Stomach (tissue), 9 donors: Measurements from ENCODE around the gene OLIG3. TPM values are rescaled to one million over a fixed set of nuclear protein-coding genes. Genes with fewer than 3 reads are reported as not detected.

Source experiments
- DNase-seq, 2 donors: peaks; one replicate each; pipeline versions ENCODE4 v3.0.0 to v3.0.0-alpha.2; 2013 to 2019
- H3K27ac ChIP-seq, 5 donors: fragments of 200-600 bp in 4 of 5; sonication (generic) in 4 of 5; one replicate each; pipeline ENCODE4 v1.5.1; 2013 to 2019; ENCODE audit warnings: mild to moderate bottlenecking in 1 of 5, moderate library complexity in 1 of 5
- H3K27me3 ChIP-seq, 3 donors: fragments of 200-600 bp; sonication (generic); one replicate each; pipeline ENCODE4 v1.5.1; 2017 to 2019; ENCODE audit warnings: mixed run types in 1 of 3
- H3K36me3 ChIP-seq, 4 donors: fragments of 200-600 bp; sonication (generic); 1 replicate in 3 of 4; 2 replicates in 1 of 4; pipeline ENCODE4 v1.5.1; 2016 to 2019
- H3K4me1 ChIP-seq, 4 donors: fragments of 200-600 bp; sonication (generic); one replicate each; pipeline ENCODE4 v1.5.1; 2016 to 2019
- H3K4me3 ChIP-seq, 4 donors: fragments of 200-600 bp; sonication (generic) in 3 of 4; one replicate each; pipeline ENCODE4 v1.5.1; 2016 to 2019; ENCODE audit warnings: mild to moderate bottlenecking in 1 of 4
- H3K9me3 ChIP-seq, 4 donors: fragments of 200-600 bp; sonication (generic); one replicate each; pipeline ENCODE4 v1.5.1; 2016 to 2019
- EP300 ChIP-seq: sonication (generic); formaldehyde crosslinking; IDR thresholded peaks from one replicate; pipeline ENCODE4 v1.6.1; 2017; ENCODE audit warnings: antibody characterized with exemption
- POLR2A ChIP-seq, 4 donors: fragments of 450-650 bp; IDR thresholded peaks; one replicate each; pipeline ENCODE4 v1.6.1; 2016; ENCODE audit warnings: antibody characterized with exemption in 4 of 4, control low read depth in 2 of 4, mild to moderate bottlenecking in 1 of 4, moderate library complexity in 1 of 4
- POLR2AphosphoS5 ChIP-seq, 3 donors: sonication (generic); formaldehyde crosslinking; IDR thresholded peaks; one replicate each; pipeline ENCODE4 v1.6.1; 2016; ENCODE audit warnings: antibody characterized with exemption in 3 of 3
- WGBS, 5 donors: extraction: QIAGEN DNeasy Blood & Tissue Kit in 3 of 5; methylation state at CpG; one replicate each; pipeline versions ENCODE4 v1.1.5 to v1.1.7; 2013 to 2018; 5-methylcytosine and 5-hydroxymethylcytosine counted together
- intact Hi-C: fragments of 100-400 bp; cut with DNase I; formaldehyde crosslinking; loops from one replicate; pipeline ENCODE4 v1.15.1; 2023; ENCODE audit warnings: low total_unique reads
- polyA plus RNA-seq, 3 donors: library from polyadenylated mRNA; stranded (reverse); fragments of 200-250 nt; gene quantifications; one replicate each; pipeline ENCODE4 v1.2.3, GENCODE V29; 2013
- total RNA-seq, 5 donors: library from RNA; depleted of rRNA; stranded (reverse); fragments of >200 nt; gene quantifications; one replicate each; pipeline versions ENCODE4 v1.1.0 to v1.2.3, GENCODE V29; 2014 to 2016
- TF ChIP-seq, protein P1 (sequence below), 7 experiments: fragments of 450-650 bp in 4 of 7; fragments of 200-600 bp in 3 of 7; sonication (generic) in 3 of 7; IDR thresholded peaks; one replicate each; pipeline ENCODE4 v1.5.1; 2016 to 2019; ENCODE audit warnings: antibody characterized with exemption in 7 of 7, control low read depth in 2 of 7, mild to moderate bottlenecking in 1 of 7
- donor health status: healthy with polysubstance abuse.
- donor health status: Bipolar disorder and iron deficiency.
- donor health status: healthy.

Gene OLIG3
- total and polyA plus RNA-seq, 8 donors = not detected

DNA sequence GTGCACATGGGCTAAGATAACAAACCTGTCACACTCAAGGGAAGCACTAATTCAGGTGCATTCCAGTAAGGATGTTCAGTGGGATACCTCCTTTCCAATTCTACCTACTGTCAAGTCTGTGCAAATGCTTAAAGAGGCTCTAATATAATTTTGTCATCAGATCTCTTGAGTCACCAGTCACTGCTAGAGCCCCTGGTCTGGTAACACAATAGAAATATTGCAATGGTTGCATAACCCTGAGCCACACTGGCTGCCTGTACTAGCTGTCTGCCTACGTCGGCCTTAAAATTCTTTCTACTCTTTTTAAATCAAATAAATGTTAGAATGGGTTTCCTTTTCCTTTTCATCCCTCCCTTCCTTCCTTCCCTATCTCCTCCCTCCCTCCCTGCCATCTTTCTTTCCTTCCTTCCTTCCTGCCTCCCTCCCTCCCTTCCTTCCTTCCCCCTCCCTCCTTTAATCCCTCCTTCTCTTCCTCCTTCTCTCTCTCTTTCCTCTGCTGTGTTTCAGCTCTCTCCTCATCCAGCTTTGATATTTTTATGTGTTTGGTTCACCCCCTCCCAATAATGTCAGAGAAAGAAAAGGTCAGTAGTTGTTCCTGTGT, 28.1 kb upstream of the OLIG3 start:
- H3K9me3 ChIP-seq = peaks cover 0 to 19% (median 16%) of the 10 kb centered on the region in 4 donors
- WGBS, 5 donors = 64 to 81% (median 72%) methylated on average over 2 of the region's 2 CpGs
- no peaks in the 10 kb centered on the region for H3K36me3 ChIP-seq
- intact Hi-C loops = no loop called here
- H3K27ac ChIP-seq = no peak overlapping the region
- no peaks in the 10 kb centered on the region for H3K4me1 ChIP-seq
- DNase-seq = no peak
- peaks cover 0 to 49% (median 9%) of the 10 kb centered on the region in 3 donors for H3K27me3 ChIP-seq
- TF ChIP-seq POLR2AphosphoS5 (IDR thresholded peaks at IDR 0.05) (no peak), EP300 (no peak), POLR2A (IDR thresholded peaks at IDR 0.05) (no peak)
- TF ChIP-seq, protein P1, sequence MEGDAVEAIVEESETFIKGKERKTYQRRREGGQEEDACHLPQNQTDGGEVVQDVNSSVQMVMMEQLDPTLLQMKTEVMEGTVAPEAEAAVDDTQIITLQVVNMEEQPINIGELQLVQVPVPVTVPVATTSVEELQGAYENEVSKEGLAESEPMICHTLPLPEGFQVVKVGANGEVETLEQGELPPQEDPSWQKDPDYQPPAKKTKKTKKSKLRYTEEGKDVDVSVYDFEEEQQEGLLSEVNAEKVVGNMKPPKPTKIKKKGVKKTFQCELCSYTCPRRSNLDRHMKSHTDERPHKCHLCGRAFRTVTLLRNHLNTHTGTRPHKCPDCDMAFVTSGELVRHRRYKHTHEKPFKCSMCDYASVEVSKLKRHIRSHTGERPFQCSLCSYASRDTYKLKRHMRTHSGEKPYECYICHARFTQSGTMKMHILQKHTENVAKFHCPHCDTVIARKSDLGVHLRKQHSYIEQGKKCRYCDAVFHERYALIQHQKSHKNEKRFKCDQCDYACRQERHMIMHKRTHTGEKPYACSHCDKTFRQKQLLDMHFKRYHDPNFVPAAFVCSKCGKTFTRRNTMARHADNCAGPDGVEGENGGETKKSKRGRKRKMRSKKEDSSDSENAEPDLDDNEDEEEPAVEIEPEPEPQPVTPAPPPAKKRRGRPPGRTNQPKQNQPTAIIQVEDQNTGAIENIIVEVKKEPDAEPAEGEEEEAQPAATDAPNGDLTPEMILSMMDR (IDR thresholded peaks at IDR 0.05) = no peak
- no peak overlapping the region for H3K4me3 ChIP-seq

DNA sequence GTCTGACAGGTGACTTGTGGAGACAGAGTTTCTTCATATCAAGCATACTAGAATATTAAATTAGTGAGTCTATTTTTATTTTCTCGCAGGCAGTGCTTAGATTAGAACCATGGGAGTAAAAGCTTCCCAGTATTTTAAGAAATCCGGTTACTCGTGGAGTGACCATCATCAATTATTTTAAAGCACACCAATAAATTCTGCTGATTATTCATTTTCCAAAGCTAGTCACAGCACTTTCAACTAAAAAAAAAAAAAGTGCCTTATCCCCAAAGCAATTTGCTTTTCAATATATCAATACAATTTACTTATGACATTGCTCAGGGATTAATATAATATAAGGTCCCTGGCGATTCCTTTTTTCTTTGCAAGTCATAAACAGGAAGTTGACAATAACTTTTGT, 26.3 kb upstream of the OLIG3 start:
- WGBS, 5 donors = 85 to 93% (median 86%) methylated on average over 4 of the region's 4 CpGs
- peaks cover 0 to 67% (median 17%) of the 10 kb centered on the region in 3 donors for H3K27me3 ChIP-seq
- H3K9me3 ChIP-seq = peaks cover 0 to 6% (median 3%) of the 10 kb centered on the region in 4 donors
- no peaks in the 10 kb centered on the region for H3K4me1 ChIP-seq
- no peak overlapping the region for H3K27ac ChIP-seq
- no peak overlapping the region for H3K4me3 ChIP-seq
- no peaks in the 10 kb centered on the region for H3K36me3 ChIP-seq
- no peak for DNase-seq
- intact Hi-C loops = no loop called here
- no peak for TF ChIP-seq POLR2AphosphoS5 (IDR thresholded peaks at IDR 0.05)
- TF ChIP-seq POLR2A (IDR thresholded peaks at IDR 0.05) = no peak
- TF ChIP-seq, protein P1 (IDR thresholded peaks at IDR 0.05) = no peak
- no peak for TF ChIP-seq EP300

DNA sequence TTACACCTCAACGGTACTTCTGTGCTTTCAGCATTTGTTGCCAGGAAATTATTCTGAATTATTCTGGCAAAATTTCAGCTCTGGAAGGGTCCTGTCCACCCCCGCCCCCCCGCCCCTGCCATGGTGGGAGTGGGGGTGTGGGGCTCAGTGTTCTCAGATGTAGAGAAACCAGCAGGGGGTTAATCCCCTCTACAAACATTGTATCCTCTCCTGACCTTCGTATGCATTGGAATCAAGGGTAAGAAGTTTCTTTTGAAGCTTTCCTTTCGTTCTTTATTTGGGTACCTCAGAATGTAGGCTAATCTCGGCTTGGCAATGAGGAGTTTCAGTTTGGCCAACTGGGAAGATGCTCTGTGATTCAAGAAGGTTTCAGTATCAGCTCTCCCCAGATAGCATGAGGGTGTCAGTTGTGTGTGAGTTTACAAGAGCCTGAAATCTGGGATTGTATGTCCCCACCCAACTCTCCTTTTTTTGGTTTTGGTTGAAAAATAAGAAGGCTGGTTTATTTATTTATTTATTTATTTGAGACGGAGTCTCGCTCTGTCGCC, 25.5 kb upstream of the OLIG3 start:
- no peak for DNase-seq
- WGBS, 5 donors = 40 to 54% (median 51%) methylated on average over 9 of the region's 9 CpGs
- no peak overlapping the region for H3K4me3 ChIP-seq
- intact Hi-C loops = no loop called here
- no peak overlapping the region for H3K27ac ChIP-seq
- no peaks in the 10 kb centered on the region for H3K36me3 ChIP-seq
- peaks cover 0 to 75% (median 23%) of the 10 kb centered on the region in 3 donors for H3K27me3 ChIP-seq
- TF ChIP-seq POLR2AphosphoS5 (IDR thresholded peaks at IDR 0.05) = no peak
- TF ChIP-seq POLR2A (IDR thresholded peaks at IDR 0.05) = no peak
- TF ChIP-seq EP300 = no peak
- TF ChIP-seq, protein P1 (IDR thresholded peaks at IDR 0.05) = no peak
- H3K4me1 ChIP-seq = no peaks in the 10 kb centered on the region
- H3K9me3 ChIP-seq = no peaks in the 10 kb centered on the region

DNA sequence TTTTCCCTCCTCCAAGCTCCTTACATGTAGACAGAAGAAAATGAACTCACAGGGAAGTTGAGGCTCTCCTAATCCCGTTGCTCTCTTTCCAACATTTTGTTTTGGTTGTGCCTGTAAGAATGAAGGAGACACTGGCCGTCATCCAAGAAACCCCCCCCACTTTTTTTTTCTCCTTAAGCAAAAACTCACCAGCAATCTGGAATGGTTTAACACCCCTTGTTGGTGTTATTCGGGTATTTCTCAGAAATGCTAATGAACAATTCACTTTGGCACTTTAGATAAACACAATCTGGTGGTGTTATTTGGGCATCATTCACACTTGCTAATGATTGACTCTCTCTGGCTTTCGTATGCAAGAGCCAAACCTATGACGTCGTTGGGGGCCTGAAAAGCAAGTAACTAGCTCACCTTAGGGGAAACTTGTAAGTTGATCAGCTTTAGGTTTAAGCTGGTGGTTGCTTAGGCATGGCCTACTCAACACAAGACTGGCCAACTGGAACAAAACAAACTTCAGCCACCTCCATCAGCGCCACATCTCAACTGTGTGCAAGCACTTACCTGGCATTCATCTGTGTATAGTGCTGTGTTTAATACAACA, 24.3 kb upstream of the OLIG3 start:
- peaks cover 0 to 85% (median 32%) of the 10 kb centered on the region in 3 donors for H3K27me3 ChIP-seq

More for the DNA sequence above, 24.3 kb upstream of the OLIG3 start:
- DNase-seq = no peak
- no peaks in the 10 kb centered on the region for H3K36me3 ChIP-seq
- H3K27ac ChIP-seq = no peak overlapping the region
- TF ChIP-seq POLR2AphosphoS5 (IDR thresholded peaks at IDR 0.05) (no peak), EP300 (no peak), POLR2A (IDR thresholded peaks at IDR 0.05) (no peak)
- TF ChIP-seq, protein P1 (IDR thresholded peaks at IDR 0.05) = no peak
- no peaks in the 10 kb centered on the region for H3K9me3 ChIP-seq
- WGBS, 5 donors = 35 to 53% (median 48%) methylated on average over 7 of the region's 7 CpGs
- no peak overlapping the region for H3K4me3 ChIP-seq
- intact Hi-C loops = no loop called here
- no peaks in the 10 kb centered on the region for H3K4me1 ChIP-seq
